ENCODE results near the gene RIT1.

The RIT1 gene

DNA sequence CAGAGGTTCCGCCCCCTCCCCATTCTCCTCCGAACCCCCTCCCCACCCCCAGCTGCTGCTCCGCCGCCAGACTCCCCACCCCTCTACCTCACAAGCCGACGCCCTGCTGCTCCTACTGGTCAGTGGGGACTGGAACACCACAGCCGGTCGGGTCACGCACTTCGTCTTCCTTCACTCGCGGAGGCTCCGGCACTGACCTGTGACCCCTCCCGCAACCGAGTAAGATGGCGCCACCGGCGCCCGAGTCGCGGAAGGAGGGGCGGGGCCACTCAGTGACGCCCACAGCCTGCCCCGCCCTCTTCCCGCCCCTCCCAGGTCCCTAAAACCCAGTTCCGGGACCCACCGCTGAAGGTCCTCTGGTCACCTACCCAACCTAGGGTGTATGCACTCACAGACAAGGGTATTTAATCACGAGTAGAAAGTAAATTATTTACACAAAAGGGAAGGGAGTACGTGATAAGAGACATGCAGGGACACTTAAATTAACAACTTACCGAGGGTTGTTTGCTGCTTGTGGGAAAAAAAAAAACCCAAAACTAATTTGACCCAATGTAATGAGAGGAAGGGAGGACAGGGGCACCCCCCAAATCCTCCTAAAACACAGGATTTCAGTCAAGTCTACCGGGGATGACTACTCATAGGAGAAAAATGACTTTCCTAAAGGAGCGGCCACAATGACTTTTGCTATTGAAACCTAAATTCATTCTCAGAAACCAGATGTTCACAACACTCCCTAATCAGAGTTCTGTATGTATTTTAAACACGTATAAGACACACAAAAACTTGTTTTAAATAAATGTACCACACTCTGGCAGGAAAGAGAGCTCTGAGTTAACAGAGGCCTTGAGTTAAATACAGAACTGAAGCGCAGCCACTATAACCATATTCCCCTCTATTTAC, at the start of gene RIT1:
TSS of gene RIT1 (minus strand) at position 194 of the 900 bp plus-strand sequence. CDS start 588 bp downstream, outside the sequence.
- peak; percentile 83 for DNase-seq

DNA sequence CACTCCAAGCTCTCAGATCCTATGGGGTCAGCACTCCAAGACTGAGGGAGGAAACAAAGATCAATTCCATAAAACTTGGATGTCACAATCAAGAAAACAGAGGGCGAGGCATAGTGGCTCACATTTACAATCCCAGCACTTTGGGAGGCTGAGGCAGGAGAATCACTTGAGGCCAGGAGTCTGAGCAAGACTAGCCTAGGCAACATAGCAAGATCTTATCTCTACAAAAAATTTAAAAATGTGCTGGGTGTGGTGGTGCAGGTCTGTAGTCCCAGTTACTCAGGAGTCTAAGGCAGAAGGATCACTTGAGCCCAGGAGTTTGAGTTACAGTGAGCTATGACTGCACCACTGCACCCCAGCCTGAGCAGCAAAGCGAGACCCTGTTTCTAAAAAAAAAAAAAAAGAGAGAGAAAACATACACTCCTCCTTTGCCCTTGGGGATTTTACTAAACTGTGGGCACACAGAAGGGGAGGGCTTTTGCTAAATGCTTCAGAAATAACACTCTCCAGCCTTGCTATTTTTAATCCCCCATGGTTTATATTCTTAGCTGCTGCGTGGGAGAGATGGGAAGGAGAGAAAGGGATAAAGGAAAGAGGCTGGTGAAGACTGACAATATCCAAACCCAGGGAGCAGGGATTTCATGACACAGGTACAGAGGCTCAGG, 49.1 kb upstream of the RIT1 start:
- no peak for DNase-seq

DNA sequence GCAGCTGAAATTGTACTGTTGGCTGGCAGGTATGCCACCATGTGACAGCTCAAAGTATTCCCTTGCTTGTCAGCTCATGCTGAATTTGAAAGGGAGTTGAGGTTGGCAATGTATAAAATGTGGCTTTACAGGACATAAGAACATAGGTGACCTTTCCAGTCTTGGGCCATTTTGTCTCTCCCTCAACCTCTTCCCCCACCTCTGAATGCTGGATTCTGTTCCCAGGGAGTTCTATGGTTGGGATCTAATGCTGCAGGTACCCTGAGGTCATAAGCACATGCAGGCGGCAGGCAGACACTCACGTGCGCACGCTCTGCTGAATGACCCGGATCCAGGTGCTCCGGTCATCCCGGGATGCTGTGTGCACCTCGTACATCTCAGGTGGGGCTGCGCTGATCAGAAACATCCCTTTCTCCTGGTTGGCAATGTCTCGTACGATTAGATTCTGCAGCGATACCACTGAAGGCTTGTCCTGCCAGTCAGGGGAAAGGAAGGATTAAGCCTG, 46.3 kb upstream of the RIT1 start:
- no peak for DNase-seq

- no peak for DNase-seq
These were observed 43.5 kb upstream of the RIT1 start for GRCh38 chr1:155954645-155955044.

- no peak for DNase-seq
These were observed 41.3 kb upstream of the RIT1 start for GRCh38 chr1:155952505-155952890.

GRCh38 chr1:155951753-155952504, 40.8 kb upstream of the RIT1 start:
- no peak for DNase-seq

- no peak for DNase-seq
These were observed 39.7 kb upstream of the RIT1 start for GRCh38 chr1:155950829-155951228.

GRCh38 chr1:155947741-155948140, 36.6 kb upstream of the RIT1 start:
- no peak for DNase-seq

- DNase-seq, result no peak
These were observed 36.1 kb upstream of the RIT1 start for GRCh38 chr1:155947292-155947691.

DNA sequence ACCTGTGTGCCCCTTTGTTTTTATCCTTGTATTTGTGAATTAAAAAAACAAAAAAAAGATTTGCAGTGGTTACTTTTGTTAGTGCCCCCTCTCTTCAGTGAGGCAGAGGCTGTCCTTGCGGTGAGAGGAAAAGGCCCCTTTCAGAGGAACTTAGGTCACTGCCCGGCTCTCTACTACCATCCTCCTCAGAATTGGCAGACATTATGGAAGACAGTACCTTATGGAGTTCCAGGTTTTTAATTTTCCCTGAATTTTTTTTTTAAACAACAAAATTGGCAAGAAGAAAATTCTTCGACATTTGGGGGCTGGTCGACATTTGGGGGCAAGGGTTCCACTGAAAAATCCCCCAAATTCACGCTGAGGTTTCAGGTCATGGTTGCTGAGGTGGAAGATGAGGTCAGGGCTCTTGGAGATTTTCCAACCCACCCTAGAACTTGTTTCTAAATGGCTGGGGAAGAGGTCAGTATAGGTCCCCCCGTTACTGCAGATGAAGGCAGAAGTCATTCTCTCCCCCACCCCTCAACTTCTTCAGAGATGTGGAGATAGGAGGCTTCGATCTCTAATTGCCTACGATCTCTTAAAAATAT, 35.6 kb upstream of the RIT1 start:
- DNase-seq, result no peak

DNA sequence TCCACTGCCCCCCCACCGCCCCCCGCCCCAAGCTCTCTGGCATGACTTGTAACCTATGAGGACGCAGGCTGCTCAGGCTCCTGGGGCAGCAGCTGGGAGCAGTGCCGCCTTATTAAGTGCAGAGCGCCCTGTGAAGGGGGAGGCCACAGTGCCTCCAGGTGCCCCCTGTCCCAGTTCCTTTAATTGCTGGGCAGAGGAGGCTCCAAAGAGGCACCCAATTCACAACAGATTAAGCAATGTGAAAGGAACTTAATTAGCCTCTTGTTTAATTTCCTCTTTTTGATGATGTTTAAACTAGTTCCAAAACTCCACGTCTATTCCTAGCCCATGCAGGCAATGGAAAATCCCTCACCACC, 33.3 kb upstream of the RIT1 start:
- DNase-seq, result no peak

- no peak for DNase-seq
These were observed 31.5 kb upstream of the RIT1 start for GRCh38 chr1:155942578-155943141.

DNA sequence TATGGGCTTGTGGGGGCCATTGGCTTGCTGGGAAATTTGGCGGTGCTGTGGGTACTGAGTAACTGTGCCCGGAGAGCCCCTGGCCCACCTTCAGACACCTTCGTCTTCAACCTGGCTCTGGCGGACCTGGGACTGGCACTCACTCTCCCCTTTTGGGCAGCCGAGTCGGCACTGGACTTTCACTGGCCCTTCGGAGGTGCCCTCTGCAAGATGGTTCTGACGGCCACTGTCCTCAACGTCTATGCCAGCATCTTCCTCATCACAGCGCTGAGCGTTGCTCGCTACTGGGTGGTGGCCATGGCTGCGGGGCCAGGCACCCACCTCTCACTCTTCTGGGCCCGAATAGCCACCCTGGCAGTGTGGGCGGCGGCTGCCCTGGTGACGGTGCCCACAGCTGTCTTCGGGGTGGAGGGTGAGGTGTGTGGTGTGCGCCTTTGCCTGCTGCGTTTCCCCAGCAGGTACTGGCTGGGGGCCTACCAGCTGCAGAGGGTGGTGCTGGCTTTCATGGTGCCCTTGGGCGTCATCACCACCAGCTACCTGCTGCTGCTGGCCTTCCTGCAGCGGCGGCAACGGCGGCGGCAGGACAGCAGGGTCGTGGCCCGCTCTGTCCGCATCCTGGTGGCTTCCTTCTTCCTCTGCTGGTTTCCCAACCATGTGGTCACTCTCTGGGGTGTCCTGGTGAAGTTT, 30.8 kb upstream of the RIT1 start:
- DNase-seq, result no peak

DNA sequence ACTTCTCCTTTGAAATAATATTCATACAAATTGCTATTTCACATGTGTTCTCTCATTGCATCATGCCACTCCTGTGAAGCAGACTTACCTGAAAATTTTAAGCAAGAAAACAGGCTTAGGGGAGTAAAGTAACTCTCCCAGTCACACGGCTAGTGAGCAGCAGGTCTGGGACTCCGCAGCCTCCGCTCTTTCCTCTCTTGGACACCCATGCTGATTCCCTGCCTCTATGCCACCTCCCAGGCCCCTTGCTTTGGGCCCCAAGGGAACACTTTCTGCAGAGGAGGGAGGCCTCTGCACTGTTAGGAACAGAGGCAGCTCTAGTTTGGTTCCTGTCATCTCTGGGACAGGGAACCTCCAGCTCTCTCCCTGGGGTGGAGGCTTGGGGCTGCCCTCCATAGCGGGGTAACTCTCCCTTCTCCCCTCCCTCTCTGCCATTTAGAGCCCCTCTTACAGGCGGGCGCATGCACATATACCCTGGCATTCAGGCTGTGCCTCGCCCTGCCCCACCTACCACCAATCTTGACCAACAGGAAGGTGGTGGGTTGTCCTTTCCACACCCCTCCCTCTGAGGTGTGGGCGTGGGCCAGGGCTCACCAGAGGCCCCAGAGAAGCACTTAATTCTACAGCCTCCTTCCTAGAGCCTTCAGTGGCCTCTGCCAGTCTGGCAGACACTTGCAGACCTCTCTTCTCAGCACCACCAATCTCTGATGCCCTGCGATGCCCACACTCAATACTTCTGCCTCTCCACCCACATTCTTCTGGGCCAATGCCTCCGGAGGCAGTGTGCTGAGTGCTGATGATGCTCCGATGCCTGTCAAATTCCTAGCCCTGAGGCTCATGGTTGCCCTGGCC, 30.1 kb upstream of the RIT1 start, which contains the start of gene RXFP4:
TSS of gene RXFP4 (plus strand) at position 646 of the 852 bp plus-strand sequence. CDS start at position 718, 72 bp downstream.
- no peak for DNase-seq

DNA sequence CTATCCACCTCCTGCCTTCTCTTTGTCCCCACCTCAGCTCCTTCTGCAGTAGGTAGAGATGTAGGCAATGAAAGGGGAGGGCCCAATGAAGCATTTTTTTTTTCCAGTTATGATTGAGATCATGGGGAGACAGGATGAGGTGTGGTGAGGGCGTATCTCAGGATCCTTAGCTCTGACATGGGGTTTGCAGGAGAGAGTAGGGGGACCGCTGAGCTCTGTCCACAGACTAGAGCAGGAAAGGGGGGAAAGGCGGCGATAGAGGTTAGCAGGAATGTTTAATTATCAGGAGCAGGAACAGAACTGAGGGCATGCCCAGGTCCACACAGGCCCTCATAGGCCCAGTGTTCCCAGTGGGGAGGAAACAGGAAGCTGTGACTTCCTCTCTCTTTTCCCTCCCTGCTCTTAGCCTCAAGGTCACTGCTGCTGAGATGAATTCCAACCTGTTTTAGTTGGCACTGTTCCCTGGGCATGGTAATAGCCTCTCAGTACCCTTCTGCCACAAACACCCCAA, 29.4 kb upstream of the RIT1 start:
- no peak for DNase-seq

- no peak for DNase-seq
These were observed 27.1 kb upstream of the RIT1 start for GRCh38 chr1:155938220-155938627.

DNA sequence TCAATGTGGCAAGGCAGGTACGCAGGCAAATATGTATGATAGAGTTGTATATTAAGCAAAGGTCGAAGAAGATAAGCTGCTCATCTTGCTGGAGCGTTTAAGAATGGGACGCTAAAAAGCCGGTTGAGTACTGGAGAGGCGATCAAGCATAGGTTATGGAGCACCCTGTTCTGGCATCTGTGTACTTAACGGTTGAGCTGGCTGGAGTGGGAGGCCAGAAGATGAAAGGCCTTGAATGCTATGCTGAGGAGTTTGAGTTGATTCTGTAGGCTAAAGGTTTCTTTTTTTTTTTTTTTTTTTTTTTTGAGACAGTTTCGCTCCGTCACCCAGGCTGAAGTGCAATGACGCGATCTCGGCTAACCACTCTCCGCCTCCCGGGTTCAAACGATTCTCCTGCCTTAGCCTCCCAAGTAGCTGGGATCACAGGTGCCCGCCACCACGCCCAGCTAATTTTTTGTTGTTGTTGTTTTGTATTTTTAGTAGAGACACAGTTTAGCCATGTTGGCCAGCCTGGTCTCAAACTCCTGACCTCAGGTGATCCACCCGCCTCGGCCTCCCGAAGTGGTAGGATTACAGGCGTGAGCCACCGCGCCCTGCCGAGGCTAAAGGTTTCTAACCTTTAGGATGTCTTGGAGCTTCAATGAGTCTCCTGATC, 23.9 kb upstream of the RIT1 start:
- no peak for DNase-seq

DNA sequence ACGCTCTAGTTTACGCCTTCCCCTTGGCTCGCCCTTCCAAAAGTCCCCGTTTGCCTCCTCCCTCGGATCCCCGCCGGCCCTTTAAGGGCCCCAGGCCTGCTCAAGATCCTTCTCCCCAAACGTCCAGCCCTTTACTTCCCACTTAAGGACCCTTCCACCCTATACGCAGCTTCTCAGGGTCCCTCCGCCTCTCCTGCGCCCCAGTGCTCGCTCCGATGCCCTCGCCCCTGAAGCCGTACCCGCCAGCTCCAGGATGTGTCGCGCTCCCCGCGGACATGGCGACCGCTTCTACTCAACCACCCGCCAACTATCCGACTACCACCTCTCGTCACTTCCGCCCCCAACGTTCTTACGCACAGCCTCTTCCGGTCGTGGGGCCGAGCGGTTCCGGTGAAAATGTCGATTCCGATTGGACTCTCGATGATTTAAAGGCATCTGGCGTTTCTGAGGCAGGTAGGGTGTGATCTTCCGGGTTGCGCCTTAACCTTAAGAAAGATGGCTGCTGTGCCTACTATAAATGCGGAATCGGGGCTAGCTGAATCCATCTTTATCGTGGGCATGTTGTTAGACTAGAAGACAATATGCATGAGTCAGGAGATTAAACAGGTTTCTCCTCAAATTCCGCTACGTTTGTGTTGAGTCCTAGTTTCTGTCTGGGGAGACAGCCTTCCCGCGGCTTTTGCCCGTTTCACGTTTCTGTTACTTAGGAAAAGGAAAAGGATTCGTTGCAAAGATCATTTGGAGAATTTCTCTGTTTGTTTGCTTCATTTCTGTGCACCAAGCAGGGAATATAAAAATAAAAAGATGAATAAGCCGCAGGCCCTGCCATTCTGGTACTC, 23.2 kb upstream of the RIT1 start, which contains the start of gene KHDC4:
TSS of gene KHDC4 (minus strand) at position 317 of the 839 bp plus-strand sequence. CDS start at position 277, 40 bp downstream.
- peak; percentile 87 for DNase-seq

GRCh38 chr1:155933591-155934096, 22.5 kb upstream of the RIT1 start:
- DNase-seq, result no peak
